ENCODE measurements around the gene TNS3.

GRCh38 chr7:47557694-47558670 lies 23.9 kb downstream of the TNS3 start:
- no peak for TF ChIP-seq CTCF (IDR thresholded peaks at IDR 0.05)
- TF ChIP-seq POLR2A (IDR thresholded peaks at IDR 0.05), result no peak
